NCI-H526 (cell line): Measurements from ENCODE around the gene PLPP6.
"Not testable (repeated sequence)": the region's sequence is repeated elsewhere in the genome, so short reads cannot be mapped to it uniquely, and the experiment has no call there.

Experiments used
- DNase-seq, 2 experiments: peaks; one replicate each; lab custom pipeline; 2025; lab: John Stamatoyannopoulos, UW

The PLPP6 gene

DNA sequence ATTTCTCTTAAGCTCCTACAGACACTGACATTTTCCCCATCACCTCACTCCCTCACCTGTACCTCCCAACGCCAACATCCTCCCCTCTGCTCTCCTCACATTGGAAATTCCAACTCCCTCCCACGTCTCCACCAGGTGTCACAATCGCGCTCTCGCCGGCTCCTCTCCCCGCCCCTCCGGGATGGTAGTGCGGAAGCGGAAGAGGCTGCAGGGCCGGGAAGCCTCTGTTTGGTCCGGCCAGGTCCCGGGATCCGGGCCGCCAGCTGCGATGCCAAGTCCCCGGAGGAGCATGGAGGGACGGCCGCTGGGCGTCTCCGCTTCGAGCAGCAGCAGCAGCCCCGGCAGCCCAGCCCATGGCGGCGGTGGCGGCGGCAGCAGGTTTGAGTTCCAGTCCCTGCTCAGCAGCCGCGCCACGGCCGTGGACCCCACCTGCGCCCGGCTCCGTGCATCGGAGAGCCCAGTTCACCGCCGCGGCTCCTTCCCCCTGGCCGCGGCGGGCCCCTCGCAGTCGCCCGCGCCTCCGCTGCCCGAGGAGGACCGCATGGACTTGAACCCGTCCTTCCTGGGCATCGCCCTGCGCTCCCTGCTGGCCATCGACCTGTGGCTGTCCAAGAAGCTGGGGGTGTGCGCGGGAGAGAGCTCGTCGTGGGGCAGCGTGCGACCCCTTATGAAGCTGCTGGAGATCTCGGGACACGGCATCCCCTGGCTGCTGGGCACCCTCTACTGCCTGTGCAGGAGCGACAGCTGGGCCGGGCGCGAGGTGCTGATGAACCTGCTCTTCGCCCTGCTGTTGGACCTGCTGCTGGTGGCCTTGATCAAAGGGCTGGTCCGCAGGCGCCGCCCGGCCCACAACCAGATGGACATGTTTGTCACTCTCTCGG, at the start of gene PLPP6:
TSS of gene PLPP6 (plus strand) at position 187 of the 881 bp plus-strand sequence. CDS start at position 269, 82 bp downstream.
- peak; percentile 91 to 97 for DNase-seq

DNA sequence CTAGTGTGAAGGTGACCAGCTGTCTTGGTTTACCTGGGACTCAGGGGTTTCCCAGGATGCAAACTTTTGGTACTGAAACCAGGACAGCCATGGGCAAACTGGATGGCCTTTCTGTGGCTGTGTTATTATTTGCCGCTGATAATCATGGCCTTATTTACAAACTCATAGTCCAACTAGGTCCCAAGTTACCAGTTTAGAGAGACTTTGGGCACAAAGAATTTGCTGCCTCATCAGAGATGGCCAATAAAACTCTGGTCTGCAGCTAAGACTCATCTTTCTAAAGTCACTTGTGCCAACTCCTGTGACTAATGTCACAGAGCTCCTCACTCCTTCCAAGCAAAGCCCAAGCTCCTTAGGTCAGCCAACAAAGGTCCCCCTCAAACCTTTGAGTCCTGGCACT, 47.5 kb upstream of the PLPP6 start:
- DNase-seq = no peak

GRCh38 chr9:4615251-4615650, 46.8 kb upstream of the PLPP6 start:
- DNase-seq = peak in 1 of 2 experiments; percentile 3

GRCh38 chr9:4615778-4616177, 46.3 kb upstream of the PLPP6 start:
- no peak for DNase-seq

DNA sequence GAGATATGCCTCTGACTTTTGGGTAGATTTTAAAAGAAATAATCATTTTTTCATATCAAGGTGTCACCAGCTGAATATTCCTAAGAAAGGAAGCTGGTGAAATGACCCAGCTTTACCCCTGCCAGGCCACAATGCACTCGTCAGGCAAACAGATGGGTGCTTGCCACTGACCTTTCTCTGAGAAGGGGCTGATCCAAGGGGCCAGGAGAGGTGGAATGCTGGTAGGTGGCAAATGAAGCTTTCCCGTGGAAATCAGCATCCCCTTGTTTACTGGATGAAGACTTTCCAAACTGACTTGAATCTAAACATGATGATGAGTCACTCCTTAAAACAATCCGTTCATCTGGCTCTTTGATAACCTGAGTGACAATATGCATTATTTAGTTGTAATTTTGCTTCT, 44.3 kb upstream of the PLPP6 start:
- DNase-seq = no peak

GRCh38 chr9:4618700-4619099, 43.4 kb upstream of the PLPP6 start:
- DNase-seq = no peak

DNA sequence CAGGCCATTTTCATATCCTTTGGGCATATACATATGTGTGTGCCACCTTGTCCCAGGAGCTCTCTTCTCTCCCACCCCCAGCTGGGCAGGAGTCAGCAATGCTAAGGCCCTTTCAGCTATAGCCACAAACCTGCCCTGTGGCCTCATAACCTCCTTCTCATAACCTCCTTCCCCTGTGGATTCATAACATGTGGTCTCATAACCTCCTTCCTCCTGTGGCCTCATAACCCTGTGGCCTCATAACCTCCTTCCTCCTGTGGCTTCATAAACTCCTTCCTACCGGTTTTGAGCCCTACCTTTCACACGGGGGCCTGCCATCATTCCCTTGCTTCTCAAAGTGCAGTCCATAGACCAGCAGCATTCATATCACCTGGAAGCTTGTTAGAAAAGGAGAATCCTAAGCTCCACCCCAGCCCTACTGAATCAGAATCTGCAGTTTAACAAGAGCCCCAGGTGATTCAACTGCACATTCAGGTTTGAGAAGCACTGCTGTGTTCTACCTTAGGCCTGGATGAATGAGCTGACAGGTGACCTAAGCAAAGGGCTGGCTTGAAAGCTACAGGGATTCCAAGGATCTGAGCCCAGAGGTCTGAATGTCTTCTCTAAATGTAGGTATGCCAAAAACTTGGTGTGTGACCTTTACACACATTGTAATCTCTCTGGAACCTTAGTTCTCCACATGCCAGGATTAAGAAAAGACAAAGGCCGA, 41.9 kb upstream of the PLPP6 start:
- DNase-seq = no peak

- no peak for DNase-seq
Observed at GRCh38 chr9:4620881-4621555, 41.1 kb upstream of the PLPP6 start.

- no peak for DNase-seq
Observed at GRCh38 chr9:4622016-4622415, 40.1 kb upstream of the PLPP6 start.

- DNase-seq = no peak
Observed at GRCh38 chr9:4630836-4631235, 31.3 kb upstream of the PLPP6 start.

DNA sequence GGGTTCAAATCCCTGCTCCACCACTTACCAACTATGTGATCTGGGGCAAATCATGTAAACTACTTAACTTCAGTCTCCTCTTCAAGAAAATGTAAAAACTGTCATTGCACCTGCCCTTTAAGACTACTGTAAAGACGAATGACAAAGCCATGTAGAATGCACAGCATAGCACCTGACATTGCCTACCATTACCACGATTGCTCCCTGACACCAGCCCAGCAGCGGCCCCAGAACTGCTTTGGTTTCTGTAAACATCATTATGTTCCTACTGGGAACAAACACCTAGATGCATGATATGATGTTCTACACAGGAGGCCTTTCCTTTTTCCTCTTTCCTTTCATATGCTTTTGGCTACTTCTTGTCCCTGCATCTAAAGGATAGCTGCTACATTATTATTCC, 23.1 kb upstream of the PLPP6 start:
- no peak for DNase-seq

- no peak for DNase-seq
Observed at GRCh38 chr9:4639420-4639819, 22.7 kb upstream of the PLPP6 start.

GRCh38 chr9:4640027-4640426, 22.1 kb upstream of the PLPP6 start:
- DNase-seq = peak; percentile 31 to 70

DNA sequence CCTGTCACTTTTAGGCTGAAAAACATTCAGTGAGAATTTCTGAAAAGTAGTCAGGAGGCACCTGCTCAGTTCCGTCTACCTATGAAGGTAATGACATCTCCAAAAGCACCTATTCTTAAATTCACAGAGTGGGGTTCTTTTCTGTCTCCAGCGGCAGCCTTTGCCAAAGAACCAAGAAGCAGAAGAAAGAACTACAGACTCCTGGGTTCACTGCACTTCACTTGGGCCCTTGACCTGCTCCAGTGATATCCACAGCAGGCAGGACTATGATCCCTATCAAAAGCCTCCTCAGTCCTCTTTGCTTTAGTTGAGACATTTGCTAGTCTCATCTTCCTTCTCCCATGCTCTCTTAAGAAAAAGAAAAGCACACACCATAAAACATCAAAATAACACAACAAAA, 19.7 kb upstream of the PLPP6 start:
- no peak for DNase-seq

DNA sequence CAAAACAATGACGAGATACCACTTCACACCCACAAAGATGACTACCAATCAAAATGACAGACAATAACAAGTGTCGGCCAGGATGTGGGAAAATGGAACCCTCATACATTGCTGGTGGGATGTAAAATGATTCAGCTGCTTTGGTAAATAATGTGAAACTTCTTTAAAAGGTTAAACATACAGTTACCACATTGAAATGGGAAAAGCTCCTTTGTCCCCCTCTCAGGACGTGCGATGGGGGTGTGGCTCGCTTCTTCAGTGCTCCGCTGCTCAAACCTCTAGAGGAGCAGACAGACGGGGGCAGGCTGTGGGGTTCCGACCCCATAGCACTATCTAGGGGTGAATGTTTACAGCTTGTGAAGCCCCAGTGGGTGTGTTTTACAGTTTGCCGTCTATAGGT, 8.0 kb upstream of the PLPP6 start:
- DNase-seq = no peak

- no peak for DNase-seq
Observed at GRCh38 chr9:4654538-4654937, 7.6 kb upstream of the PLPP6 start.

GRCh38 chr9:4656196-4656595, 5.9 kb upstream of the PLPP6 start:
- not testable (repeated sequence) for DNase-seq

GRCh38 chr9:4656621-4657020, 5.5 kb upstream of the PLPP6 start:
- no peak for DNase-seq

- no peak for DNase-seq
Observed at GRCh38 chr9:4657426-4658159, 4.5 kb upstream of the PLPP6 start.

DNA sequence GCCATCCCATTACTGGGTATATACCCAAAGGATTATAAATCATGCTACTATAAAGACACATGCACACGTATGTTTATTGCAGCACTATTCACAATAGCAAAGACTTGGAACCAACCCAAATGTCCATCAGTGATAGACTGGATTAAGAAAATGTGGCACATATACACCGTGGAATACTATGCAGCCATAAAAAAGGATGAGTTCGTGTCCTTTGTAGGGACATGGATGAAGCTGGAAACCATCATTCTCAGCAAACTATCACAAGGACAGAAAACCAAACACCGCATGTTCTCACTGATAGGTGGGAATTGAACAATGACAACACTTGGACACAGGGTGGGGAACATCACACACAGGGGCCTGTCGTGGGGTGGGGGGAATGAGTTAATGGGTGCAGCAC, 1.4 kb upstream of the PLPP6 start:
- not testable (repeated sequence) for DNase-seq

DNA sequence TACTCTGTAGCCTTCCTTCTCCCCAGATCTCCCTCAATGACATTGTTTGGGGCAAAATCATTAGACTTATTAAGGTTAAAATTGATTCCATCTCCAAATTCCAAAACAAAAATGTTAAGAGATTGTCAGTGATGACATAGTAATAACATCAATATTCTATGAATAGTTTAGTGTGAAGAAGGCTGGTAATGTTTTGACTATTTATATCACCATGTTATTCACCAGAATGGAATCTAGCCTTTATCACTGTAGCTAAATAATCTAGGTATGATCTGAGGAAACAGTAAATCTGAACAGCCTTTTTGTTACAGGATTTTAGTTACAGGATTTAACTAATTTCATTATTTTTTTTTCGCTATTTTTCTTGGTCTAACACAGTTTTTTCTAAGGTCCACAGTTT, 929 bp upstream of the PLPP6 start:
- no peak for DNase-seq

GRCh38 chr9:4661611-4662010, 483 bp upstream of the PLPP6 start:
- DNase-seq = no peak
